Activated naive CD4-positive, alpha-beta T cell treated with anti-CD3 and anti-CD28 coated beads, Interleukin-2, amount 10 ng/mL, durations not matched to agents 7 days and 5 days (primary cell): ENCODE data around the gene C17orf107.
"Not testable (repeated sequence)": the region's sequence is repeated elsewhere in the genome, so short reads cannot be mapped to it uniquely, and the experiment has no call there.

Source experiments
- CTCF ChIA-PET: fragments of 350-600 bp; sonication (Branson Sonifier 250); formaldehyde crosslinking; loops from one replicate; lab custom pipeline; 2021; ENCODE audit warnings: antibody characterized with exemption; lab: Charles Lee
- DNase-seq: peaks from one replicate; pipeline ENCODE4 v3.0.0-alpha.2; 2020
- H3K27ac Mint-ChIP-seq: one replicate; pipeline ENCODE4 v1.8.0; 2021; ENCODE audit warnings: mild to moderate bottlenecking, moderate library complexity, mixed read lengths
- H3K27me3 Mint-ChIP-seq: one replicate; pipeline ENCODE4 v1.8.0; 2021; ENCODE audit warnings: mild to moderate bottlenecking, mixed read lengths
- H3K36me3 Mint-ChIP-seq: one replicate; pipeline ENCODE4 v1.8.0; 2021; ENCODE audit warnings: mixed read lengths
- H3K4me1 Mint-ChIP-seq: one replicate; pipeline ENCODE4 v1.8.0; 2021; ENCODE audit warnings: mixed read lengths
- H3K4me3 Mint-ChIP-seq: one replicate; pipeline ENCODE4 v1.8.0; 2021; ENCODE audit warnings: mild to moderate bottlenecking, moderate library complexity, mixed read lengths
- H3K9me3 Mint-ChIP-seq: one replicate; pipeline ENCODE4 v1.8.0; 2021; ENCODE audit warnings: mixed read lengths

The C17orf107 gene

GRCh38 chr17:4900231-4901107 is 1.1 kb downstream of the C17orf107 start:
- CTCF ChIA-PET, result interaction anchor here (1.0 to 2.7 kb wide), 6 partner anchors 9 to 190 kb away, joined by 3 to 11 read pairs (median 5); partner anchors contain the start of genes ARRB2 and CAMTA2
- Mint-ChIP-seq H3K27me3 (peaks cover 33% of the 10 kb centered on the region), H3K9me3 (no peaks in the 10 kb centered on the region), H3K4me1 (peaks cover 39% of the 10 kb centered on the region), H3K27ac (no peak overlapping the region), H3K36me3 (peaks cover 12% of the 10 kb centered on the region), H3K4me3 (peak overlapping the region; percentile 82)
- peak; percentile 63 for DNase-seq

GRCh38 chr17:4901108-4901647 is 1.8 kb downstream of the C17orf107 start:
- H3K4me3 Mint-ChIP-seq, result no peak overlapping the region
- no peaks in the 10 kb centered on the region for H3K9me3 Mint-ChIP-seq
- peaks cover 39% of the 10 kb centered on the region for H3K4me1 Mint-ChIP-seq
- H3K36me3 Mint-ChIP-seq, result peaks cover 6% of the 10 kb centered on the region
- no peak overlapping the region for H3K27ac Mint-ChIP-seq
- H3K27me3 Mint-ChIP-seq, result peaks cover 40% of the 10 kb centered on the region
- no peak for DNase-seq
- CTCF ChIA-PET, result interaction anchor here (2.7 kb wide), 1 partner anchor 8 kb away, joined by 11 read pairs; no protein-coding TSS in a partner anchor

DNA sequence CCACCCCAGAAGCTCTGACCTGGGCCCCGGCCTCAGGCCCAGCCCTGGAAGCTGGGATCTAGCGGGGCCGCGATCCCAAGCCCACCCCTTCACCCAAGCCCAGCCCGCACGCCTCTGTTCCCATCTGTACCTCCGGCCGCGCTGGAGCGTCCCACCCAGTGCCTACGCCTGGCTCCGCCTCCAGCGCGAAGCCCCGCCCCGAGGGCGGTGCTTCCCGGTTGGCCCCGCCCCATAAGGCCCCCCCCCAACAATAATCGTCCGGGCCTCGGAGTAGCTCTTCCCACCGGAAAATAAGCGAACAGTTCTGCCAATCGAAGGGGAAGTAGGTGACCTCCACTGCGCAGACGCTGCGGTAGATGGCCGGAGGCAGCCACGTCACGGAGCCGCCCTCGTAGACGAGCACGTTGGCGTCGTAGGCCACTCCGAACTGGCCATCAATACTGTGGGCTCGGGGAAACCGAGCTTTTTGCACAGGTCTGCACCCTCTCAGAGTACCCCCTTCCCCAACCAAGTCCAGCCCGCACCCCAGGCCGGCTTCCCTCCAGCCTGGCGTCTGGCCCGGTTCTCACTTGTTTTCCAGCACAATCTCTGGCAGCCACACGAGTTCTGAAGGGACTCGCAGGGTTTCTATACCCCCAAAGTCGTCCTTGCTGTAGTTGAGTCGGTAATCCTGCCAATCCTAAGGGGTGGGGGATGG is 2.5 kb downstream of the C17orf107 start:
- Mint-ChIP-seq H3K4me3 (no peak overlapping the region), H3K9me3 (no peaks in the 10 kb centered on the region), H3K27me3 (peaks cover 40% of the 10 kb centered on the region), H3K27ac (no peak overlapping the region), H3K4me1 (peaks cover 40% of the 10 kb centered on the region), H3K36me3 (peaks cover 4% of the 10 kb centered on the region)
- CTCF ChIA-PET, result interaction anchor here (0.6 to 2.0 kb wide), 4 partner anchors 113 to 334 kb away, joined by 3 to 9 read pairs (median 5); partner anchors contain the start of genes ARRB2 and GLTPD2
- no peak for DNase-seq

DNA sequence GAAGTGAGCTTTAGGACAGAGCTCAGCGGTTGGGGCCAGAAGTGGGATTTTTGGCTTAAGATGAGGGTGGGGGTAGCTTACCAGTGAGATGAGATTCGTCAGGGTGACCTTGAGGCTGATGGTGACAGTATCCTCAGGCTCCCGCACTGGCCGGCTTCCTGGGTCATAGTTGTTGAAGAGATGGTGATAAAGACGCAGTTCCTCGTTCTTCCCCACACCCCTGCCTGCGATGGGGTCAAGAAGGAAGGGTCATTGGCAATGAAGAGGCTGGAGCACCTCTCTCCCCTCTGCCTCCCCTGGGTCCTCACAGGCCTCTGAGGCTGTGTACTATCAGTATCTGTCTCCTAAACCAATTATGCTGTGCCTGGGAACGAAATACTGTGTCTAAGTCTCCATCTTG is 3.2 kb downstream of the C17orf107 start:
- CTCF ChIA-PET, result interaction anchor here (0.6 to 2.0 kb wide), 5 partner anchors 114 to 338 kb away, joined by 3 to 9 read pairs (median 4); partner anchors contain the start of genes ARRB2 and GLTPD2
- H3K9me3 Mint-ChIP-seq, result no peaks in the 10 kb centered on the region
- H3K27me3 Mint-ChIP-seq, result peaks cover 43% of the 10 kb centered on the region
- no peak for DNase-seq
- no peak overlapping the region for H3K27ac Mint-ChIP-seq
- no peaks in the 10 kb centered on the region for H3K36me3 Mint-ChIP-seq
- H3K4me3 Mint-ChIP-seq, result no peak overlapping the region
- H3K4me1 Mint-ChIP-seq, result peaks cover 44% of the 10 kb centered on the region

DNA sequence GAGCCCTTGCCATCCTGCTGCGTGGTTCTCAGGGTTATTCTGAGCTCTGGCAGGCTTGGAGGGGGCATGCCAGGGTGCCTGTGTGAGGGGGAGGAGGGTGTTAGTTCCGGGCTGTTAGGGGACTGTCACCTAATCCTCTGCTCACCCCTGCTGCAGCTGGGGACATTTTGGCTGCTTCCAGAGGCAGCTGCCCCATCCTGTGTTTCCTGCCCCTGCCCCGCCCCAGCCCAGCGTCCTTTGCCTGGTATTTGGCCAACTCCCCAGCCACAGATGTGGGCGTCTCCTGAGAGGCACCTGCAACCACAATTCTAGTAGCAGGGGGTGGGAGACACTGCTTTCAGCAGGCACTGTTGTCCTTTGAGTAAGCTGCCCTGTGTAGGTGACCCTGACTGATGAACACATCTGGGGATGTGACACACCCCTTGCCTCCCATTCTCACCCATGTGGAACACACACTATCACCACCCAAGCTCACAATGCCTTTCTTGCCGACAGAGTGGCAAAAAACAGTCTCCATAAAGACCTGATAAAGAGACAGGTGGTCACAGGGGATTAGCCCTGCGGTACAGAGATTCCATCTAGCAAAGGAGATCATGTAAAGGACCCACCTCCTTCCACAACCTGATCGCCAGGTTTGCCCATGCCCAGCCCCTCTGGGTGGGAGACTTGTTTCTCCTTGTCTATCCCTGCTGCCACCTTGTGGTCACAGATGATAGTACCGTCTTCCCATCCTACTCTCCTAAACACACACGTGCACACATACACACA is 3.9 kb downstream of the C17orf107 start, which contains the start of gene CHRNE:
CHRNE (minus strand) TSS at position 48 of the 768 bp plus-strand sequence; CDS start at position 13, 35 bp downstream.
- peak within 1 kb of the TSS; percentile 1 for H3K4me3 Mint-ChIP-seq
- no peaks in the 10 kb centered on the region for H3K36me3 Mint-ChIP-seq
- no peak within 1 kb of the TSS for H3K27ac Mint-ChIP-seq
- CTCF ChIA-PET, result interaction anchor here (0.7 to 2.0 kb wide), 9 partner anchors 33 to 338 kb away, joined by 3 to 9 read pairs (median 4); partner anchors contain the start of genes ARRB2, GLTPD2 and SPAG7
- H3K9me3 Mint-ChIP-seq, result no peaks in the 10 kb centered on the region
- DNase-seq, result peak; percentile 89
- peaks cover 46% of the 10 kb centered on the region for H3K4me1 Mint-ChIP-seq
- peaks cover 43% of the 10 kb centered on the region for H3K27me3 Mint-ChIP-seq

DNA sequence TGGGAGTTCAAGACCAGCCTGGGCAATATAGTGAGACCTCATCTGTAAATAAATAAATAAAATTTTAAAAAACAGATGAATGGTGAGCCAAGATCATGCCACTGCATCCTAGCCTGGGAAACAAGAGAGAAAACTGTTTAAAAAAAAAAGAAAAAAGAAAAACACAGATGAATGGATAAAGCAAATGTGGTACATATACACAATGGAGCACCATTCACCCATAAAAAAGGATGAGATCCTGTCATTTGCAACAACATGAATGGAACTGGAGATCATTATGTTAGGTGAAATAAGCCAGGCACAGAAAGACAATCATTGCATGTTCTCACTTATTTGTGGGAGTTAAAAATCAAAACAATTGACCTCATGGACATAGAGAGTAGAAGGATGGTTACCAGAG is 7.3 kb downstream of the C17orf107 start:
- H3K36me3 Mint-ChIP-seq, DNase-seq, H3K4me3 Mint-ChIP-seq, H3K9me3 Mint-ChIP-seq: not testable (repeated sequence)
- CTCF ChIA-PET, result interaction anchor here (0.7 to 1.5 kb wide), 2 partner anchors 130 to 155 kb away, joined by 3 read pairs; no protein-coding TSS in a partner anchor
- H3K4me1 Mint-ChIP-seq, result peaks cover 23% of the 10 kb centered on the region
- peaks cover 30% of the 10 kb centered on the region for H3K27me3 Mint-ChIP-seq
- peak overlapping the region; percentile 35 for H3K27ac Mint-ChIP-seq

DNA sequence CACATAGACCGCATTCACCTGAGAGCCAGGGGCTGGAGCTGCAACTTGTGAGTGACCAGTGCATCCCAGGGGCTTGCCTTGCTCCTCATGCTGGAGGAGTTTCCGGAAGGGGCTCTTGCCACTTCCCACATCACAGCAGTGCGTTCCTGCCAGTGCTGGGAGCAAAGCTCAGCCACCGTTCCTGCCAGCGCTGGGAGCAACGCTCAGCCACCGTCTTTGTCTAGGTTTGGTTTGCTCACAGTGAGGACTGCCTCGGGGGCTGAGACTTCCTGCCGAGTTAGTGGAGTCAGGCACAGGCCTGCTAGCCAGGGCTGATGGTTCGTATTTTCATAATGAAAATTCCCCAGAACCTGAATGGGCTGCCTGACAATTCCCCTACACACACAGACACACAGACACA is 9.0 kb downstream of the C17orf107 start:
- CTCF ChIA-PET, result interaction anchor here (0.6 to 2.1 kb wide), 17 partner anchors 8 to 155 kb away, joined by 3 to 15 read pairs (median 7); partner anchors contain the start of genes C17orf107, CAMTA2, PSMB6 and RNF167
- Mint-ChIP-seq H3K36me3 (no peaks in the 10 kb centered on the region), H3K27ac (no peak overlapping the region), H3K27me3 (peaks cover 26% of the 10 kb centered on the region), H3K4me3 (no peak overlapping the region), H3K9me3 (no peaks in the 10 kb centered on the region), H3K4me1 (peaks cover 12% of the 10 kb centered on the region)
- DNase-seq, result peak; percentile 47

DNA sequence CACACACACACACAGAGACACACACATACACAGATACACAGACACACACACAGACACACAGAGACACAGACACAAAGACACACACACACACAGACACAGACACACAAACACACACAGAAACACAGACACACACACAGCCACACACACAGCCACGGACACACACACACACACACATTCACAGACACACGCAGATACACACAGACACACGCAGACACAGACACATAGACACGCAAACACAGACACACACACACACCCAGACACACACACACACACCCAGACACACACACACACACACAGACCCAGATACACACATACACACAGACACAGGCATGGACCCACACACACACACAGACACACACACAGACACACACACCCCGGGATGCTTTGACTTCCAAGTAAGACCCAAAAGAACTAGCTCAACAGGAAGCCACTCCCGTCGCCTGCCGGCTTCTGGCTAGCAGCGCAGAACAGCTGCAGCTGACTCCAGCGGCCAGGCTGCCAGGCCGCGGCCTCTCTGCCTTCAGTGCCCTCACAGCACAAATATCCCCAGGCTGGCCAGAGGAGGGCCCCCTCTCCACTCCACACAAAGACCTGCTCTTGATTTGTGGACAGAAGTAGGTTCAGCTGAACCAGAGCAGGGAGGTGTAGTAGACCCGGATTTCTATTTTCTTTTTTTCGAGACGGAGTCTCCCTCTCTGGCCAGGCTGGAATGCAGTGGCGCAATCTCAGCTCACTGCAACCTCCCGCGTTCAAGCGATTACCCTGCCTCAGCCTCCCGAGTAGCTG is 9.6 kb downstream of the C17orf107 start:
- Mint-ChIP-seq H3K27me3 (peaks cover 26% of the 10 kb centered on the region), H3K4me3 (no peak overlapping the region), H3K9me3 (no peaks in the 10 kb centered on the region), H3K4me1 (peaks cover 7% of the 10 kb centered on the region), H3K27ac (no peak overlapping the region), H3K36me3 (no peaks in the 10 kb centered on the region)
- CTCF ChIA-PET, result interaction anchor here (0.6 to 2.1 kb wide), 24 partner anchors 9 to 154 kb away, joined by 3 to 15 read pairs (median 6); partner anchors contain the start of genes C17orf107, CAMTA2, ENO3 and PSMB6
- DNase-seq, result peak; percentile 90

- CTCF ChIA-PET, result no interaction called here
- DNase-seq, result no peak
Observed at GRCh38 chr17:4913994-4914393, 14.7 kb downstream of the C17orf107 start.

GRCh38 chr17:4914551-4914950 is 15.2 kb downstream of the C17orf107 start:
- H3K36me3 Mint-ChIP-seq, H3K27ac Mint-ChIP-seq, H3K4me1 Mint-ChIP-seq, DNase-seq, H3K9me3 Mint-ChIP-seq, CTCF ChIA-PET, H3K4me3 Mint-ChIP-seq: not testable (repeated sequence)
- peaks cover 15% of the 10 kb centered on the region for H3K27me3 Mint-ChIP-seq

More at GRCh38 chr17:4913994-4914393, 14.7 kb downstream of the C17orf107 start:
- no peak overlapping the region for H3K4me3 Mint-ChIP-seq
- H3K4me1 Mint-ChIP-seq, result no peaks in the 10 kb centered on the region
- no peak overlapping the region for H3K27ac Mint-ChIP-seq
- H3K27me3 Mint-ChIP-seq, result peaks cover 15% of the 10 kb centered on the region
- H3K36me3 Mint-ChIP-seq, result no peaks in the 10 kb centered on the region
- no peaks in the 10 kb centered on the region for H3K9me3 Mint-ChIP-seq

DNA sequence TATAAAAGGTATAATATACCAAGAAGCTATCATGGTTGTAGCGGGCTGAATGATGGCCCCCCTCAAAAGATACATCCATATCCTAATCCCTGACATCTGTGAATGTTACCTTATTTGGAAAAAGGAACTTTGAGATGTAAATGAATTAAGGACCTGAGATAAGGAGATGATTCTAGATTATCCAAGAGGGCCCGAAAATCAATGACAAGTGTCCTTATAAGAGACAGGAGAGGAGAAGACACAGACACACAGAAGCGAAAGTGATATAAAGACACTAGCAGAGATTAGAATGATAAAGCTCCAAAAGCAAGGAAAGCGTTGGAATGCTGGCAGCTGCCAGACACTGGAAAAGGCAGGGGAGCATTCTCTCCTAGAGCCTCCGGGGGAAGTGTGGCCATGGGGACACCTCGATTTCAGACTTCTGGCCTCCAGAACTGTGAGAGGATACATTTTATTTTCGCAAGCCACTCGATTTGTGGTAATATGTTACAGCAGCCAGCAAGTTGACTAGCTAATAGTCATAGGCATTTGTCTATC is 20.2 kb downstream of the C17orf107 start:
- Mint-ChIP-seq H3K4me1 (no peaks in the 10 kb centered on the region), H3K9me3 (no peaks in the 10 kb centered on the region), H3K27ac (no peak overlapping the region), H3K27me3 (no peaks in the 10 kb centered on the region), H3K4me3 (no peak overlapping the region), H3K36me3 (no peaks in the 10 kb centered on the region)
- CTCF ChIA-PET, result interaction anchor here (1.1 kb wide), 1 partner anchor 10 kb away, joined by 7 read pairs; no protein-coding TSS in a partner anchor
- DNase-seq, result no peak

GRCh38 chr17:4920351-4921048 is 21.2 kb downstream of the C17orf107 start:
- H3K4me3 Mint-ChIP-seq, result no peak overlapping the region
- CTCF ChIA-PET, result interaction anchor here (1.1 kb wide), 1 partner anchor 11 kb away, joined by 7 read pairs; no protein-coding TSS in a partner anchor
- DNase-seq, result no peak

More at GRCh38 chr17:4920351-4921048, 21.2 kb downstream of the C17orf107 start:
- Mint-ChIP-seq H3K4me1 (no peaks in the 10 kb centered on the region), H3K36me3 (no peaks in the 10 kb centered on the region), H3K27ac (no peak overlapping the region), H3K27me3 (no peaks in the 10 kb centered on the region), H3K9me3 (no peaks in the 10 kb centered on the region)
